DND-41 (cell line): Measurements from ENCODE around the gene LUM.

Experiments
- EZH2 ChIP-seq: IDR thresholded peaks from 3 replicates; pipeline ENCODE4 v1.6.1; 2012; ENCODE audit warnings: borderline replicate concordance, low read depth, mild to moderate bottlenecking, moderate library complexity, low read length, inconsistent platforms; ENCODE audit not compliant: severe bottlenecking
- TF ChIP-seq, protein P1 (sequence below): IDR thresholded peaks from 2 replicates; pipeline ENCODE4 v1.5.1; 2012; ENCODE audit warnings: borderline replicate concordance, low read length, moderate library complexity, mild to moderate bottlenecking; ENCODE audit not compliant: poor library complexity, severe bottlenecking; ENCODE audit errors: extremely low read depth

GRCh38 chr12:91099341-91099740 lies 12.0 kb downstream of the LUM start:
- TF ChIP-seq, protein P1, sequence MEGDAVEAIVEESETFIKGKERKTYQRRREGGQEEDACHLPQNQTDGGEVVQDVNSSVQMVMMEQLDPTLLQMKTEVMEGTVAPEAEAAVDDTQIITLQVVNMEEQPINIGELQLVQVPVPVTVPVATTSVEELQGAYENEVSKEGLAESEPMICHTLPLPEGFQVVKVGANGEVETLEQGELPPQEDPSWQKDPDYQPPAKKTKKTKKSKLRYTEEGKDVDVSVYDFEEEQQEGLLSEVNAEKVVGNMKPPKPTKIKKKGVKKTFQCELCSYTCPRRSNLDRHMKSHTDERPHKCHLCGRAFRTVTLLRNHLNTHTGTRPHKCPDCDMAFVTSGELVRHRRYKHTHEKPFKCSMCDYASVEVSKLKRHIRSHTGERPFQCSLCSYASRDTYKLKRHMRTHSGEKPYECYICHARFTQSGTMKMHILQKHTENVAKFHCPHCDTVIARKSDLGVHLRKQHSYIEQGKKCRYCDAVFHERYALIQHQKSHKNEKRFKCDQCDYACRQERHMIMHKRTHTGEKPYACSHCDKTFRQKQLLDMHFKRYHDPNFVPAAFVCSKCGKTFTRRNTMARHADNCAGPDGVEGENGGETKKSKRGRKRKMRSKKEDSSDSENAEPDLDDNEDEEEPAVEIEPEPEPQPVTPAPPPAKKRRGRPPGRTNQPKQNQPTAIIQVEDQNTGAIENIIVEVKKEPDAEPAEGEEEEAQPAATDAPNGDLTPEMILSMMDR: no peak
- TF ChIP-seq EZH2: no peak
